ENCODE measurements around the gene GRAMD1A. TPM values are rescaled to one million over a fixed set of nuclear protein-coding genes. Genes with fewer than 3 reads are reported as not detected.
A peak's percentile ranks its signal among the peaks of the same experiment; 100 is the strongest.

The GRAMD1A gene
- polyA plus RNA-seq, 1 donor from 2014 or later: 19.0 TPM

- H2AFZ ChIP-seq (ENCODE audit: low read depth, low read length): no peak overlapping the region
- H3K27me3 ChIP-seq (ENCODE audit: insufficient read depth, low read depth, low read length): no peaks in the 10 kb centered on the region
- H3K79me2 ChIP-seq (replicated peaks; ENCODE audit: insufficient read depth, low read length): no peaks in the 10 kb centered on the region
- H3K4me2 ChIP-seq (ENCODE audit: low read length): no peak overlapping the region
- no peak overlapping the region for H3K27ac ChIP-seq (ENCODE audit: low read length)
- no peaks in the 10 kb centered on the region for H4K20me1 ChIP-seq (ENCODE audit: insufficient read depth)
- no peaks in the 10 kb centered on the region for H3K36me3 ChIP-seq (ENCODE audit: insufficient read depth, low read length)
- H3K9me2 ChIP-seq (ENCODE audit: insufficient read depth, low read length): no peaks in the 10 kb centered on the region
- H3F3A ChIP-seq (ENCODE audit: insufficient read depth, low read length, poor library complexity, severe bottlenecking): no peaks in the 10 kb centered on the region
- no peak overlapping the region for H3K4me3 ChIP-seq (ENCODE audit: low read length)
- H3K9ac ChIP-seq (ENCODE audit: low read length): no peak overlapping the region
- no peaks in the 10 kb centered on the region for H3K9me3 ChIP-seq (ENCODE audit: low read length)
- no peak for TF ChIP-seq TAF1 (IDR thresholded peaks at IDR 0.05; ENCODE audit: low read depth)
- TF ChIP-seq EZH2 (IDR thresholded peaks at IDR 0.05; ENCODE audit: borderline replicate concordance, insufficient read depth, low read length, poor library complexity, severe bottlenecking): no peak
- no peak for TF ChIP-seq SMC3 (conservative IDR thresholded peaks at IDR 0.05; ENCODE audit: poor library complexity)
- no peak for TF ChIP-seq MXI1 (conservative IDR thresholded peaks at IDR 0.05; ENCODE audit: poor library complexity, severe bottlenecking)
- no peak for TF ChIP-seq CTCF (IDR thresholded peaks at IDR 0.05; ENCODE audit: poor library complexity, severe bottlenecking)
- no peak for TF ChIP-seq POLR2AphosphoS5 (IDR thresholded peaks at IDR 0.05)
- TF ChIP-seq RAD21 (conservative IDR thresholded peaks at IDR 0.05): no peak
- no peak for TF ChIP-seq EP300 (conservative IDR thresholded peaks at IDR 0.05; ENCODE audit: poor library complexity, severe bottlenecking)
- no peak for TF ChIP-seq REST (IDR thresholded peaks at IDR 0.05; ENCODE audit: borderline replicate concordance)
Measured at GRCh38 chr19:35011737-35012682, 11.9 kb downstream of the GRAMD1A start.

GRCh38 chr19:35013041-35013819 is 13.1 kb downstream of the GRAMD1A start:
- no peak overlapping the region for H3K4me3 ChIP-seq (ENCODE audit: low read length)
- TF ChIP-seq POLR2AphosphoS5 (IDR thresholded peaks at IDR 0.05): no peak
- TF ChIP-seq SMC3 (conservative IDR thresholded peaks at IDR 0.05; ENCODE audit: poor library complexity): peak; percentile 53
- no peak for TF ChIP-seq MXI1 (conservative IDR thresholded peaks at IDR 0.05; ENCODE audit: poor library complexity, severe bottlenecking)
- no peak for TF ChIP-seq EZH2 (IDR thresholded peaks at IDR 0.05; ENCODE audit: borderline replicate concordance, insufficient read depth, low read length, poor library complexity, severe bottlenecking)
- TF ChIP-seq CTCF (IDR thresholded peaks at IDR 0.05; ENCODE audit: poor library complexity, severe bottlenecking): peak; percentile 61
- no peak for TF ChIP-seq EP300 (conservative IDR thresholded peaks at IDR 0.05; ENCODE audit: poor library complexity, severe bottlenecking)
- TF ChIP-seq RAD21 (conservative IDR thresholded peaks at IDR 0.05): peak; percentile 46
- H3K9me2 ChIP-seq (ENCODE audit: insufficient read depth, low read length): no peaks in the 10 kb centered on the region
- H3K27me3 ChIP-seq (ENCODE audit: insufficient read depth, low read depth, low read length): no peaks in the 10 kb centered on the region
- H2AFZ ChIP-seq (ENCODE audit: low read depth, low read length): no peak overlapping the region
- no peaks in the 10 kb centered on the region for H3K36me3 ChIP-seq (ENCODE audit: insufficient read depth, low read length)
- H3K27ac ChIP-seq (ENCODE audit: low read length): no peak overlapping the region
- H3K79me2 ChIP-seq (replicated peaks; ENCODE audit: insufficient read depth, low read length): no peaks in the 10 kb centered on the region
- no peaks in the 10 kb centered on the region for H4K20me1 ChIP-seq (ENCODE audit: insufficient read depth)
- H3K9me3 ChIP-seq (ENCODE audit: low read length): no peaks in the 10 kb centered on the region
- H3F3A ChIP-seq (ENCODE audit: insufficient read depth, low read length, poor library complexity, severe bottlenecking): no peaks in the 10 kb centered on the region
- no peak overlapping the region for H3K9ac ChIP-seq (ENCODE audit: low read length)
- no peak overlapping the region for H3K4me2 ChIP-seq (ENCODE audit: low read length)

Measured in neural cell (in vitro differentiated cells).